Neural cell (in vitro differentiated cells): ENCODE data around the gene VPS8. TPM values are rescaled to one million over a fixed set of nuclear protein-coding genes. Genes with fewer than 3 reads are reported as not detected.

Experiments
- H2AFZ ChIP-seq: fragments of 200-600, 300-800 bp; sonication (generic), shearing (Covaris generic); 2 replicates; pipeline ENCODE4 v1.6.0; 2014; ENCODE audit warnings: low read depth, mild to moderate bottlenecking, antibody characterized with exemption, low read length, moderate library complexity
- H3F3A ChIP-seq: fragments of 200-600 bp; shearing (Covaris generic); 2 replicates; pipeline ENCODE4 v1.6.1; 2016; ENCODE audit warnings: mild to moderate bottlenecking, moderate library complexity, mixed read lengths, antibody characterized with exemption, low read length; ENCODE audit not compliant: insufficient read depth, poor library complexity, severe bottlenecking
- H3K27ac ChIP-seq: fragments of 200-600, 300-800 bp; sonication (generic), shearing (Covaris generic); 2 replicates; pipeline ENCODE4 v1.5.1; 2014; ENCODE audit warnings: mild to moderate bottlenecking, low read length, moderate library complexity
- H3K27me3 ChIP-seq: fragments of 300-800, 200-600 bp; sonication (generic), shearing (Covaris generic); 2 replicates; pipeline ENCODE4 v1.6.0; 2014; ENCODE audit warnings: mild to moderate bottlenecking, low read depth, low read length, moderate library complexity; ENCODE audit not compliant: insufficient read depth
- H3K36me3 ChIP-seq: fragments of 300-800, 200-600 bp; sonication (generic), shearing (Covaris generic); 2 replicates; pipeline ENCODE4 v1.5.1; 2014; ENCODE audit warnings: mild to moderate bottlenecking, antibody characterized with exemption, low read length, moderate library complexity; ENCODE audit not compliant: insufficient read depth
- H3K4me2 ChIP-seq: fragments of 300-800, 200-600 bp; sonication (generic), shearing (Covaris generic); 2 replicates; pipeline ENCODE4 v1.6.0; 2014; ENCODE audit warnings: mild to moderate bottlenecking, low read length
- H3K4me3 ChIP-seq: fragments of 300-800, 200-600 bp; sonication (generic), shearing (Covaris generic); 2 replicates; pipeline ENCODE4 v1.5.1; 2014; ENCODE audit warnings: mild to moderate bottlenecking, low read length, moderate library complexity
- H3K79me2 ChIP-seq: fragments of 200-600 bp; shearing (Covaris generic); replicated peaks from 2 replicates; pipeline ENCODE4 v1.6.0; 2014; ENCODE audit warnings: mild to moderate bottlenecking, low read length, moderate library complexity; ENCODE audit not compliant: insufficient read depth
- H3K9ac ChIP-seq: fragments of 300-800, 200-600 bp; sonication (generic), shearing (Covaris generic); 2 replicates; pipeline ENCODE4 v1.6.1; 2016; ENCODE audit warnings: mild to moderate bottlenecking, low read length, mixed read lengths
- H3K9me2 ChIP-seq: fragments of 200-600 bp; shearing (Covaris generic); 2 replicates; pipeline ENCODE4 v1.6.1; 2016; ENCODE audit warnings: mild to moderate bottlenecking, low read length, mixed read lengths; ENCODE audit not compliant: insufficient read depth
- H3K9me3 ChIP-seq: fragments of 200-600, 300-800 bp; sonication (generic), shearing (Covaris generic); 2 replicates; pipeline ENCODE4 v1.6.1; 2016; ENCODE audit warnings: mild to moderate bottlenecking, mixed run types, low read length, moderate library complexity, mixed read lengths
- H4K20me1 ChIP-seq: fragments of 200-600 bp; shearing (Covaris generic); 2 replicates; pipeline ENCODE4 v1.6.1; 2016; ENCODE audit warnings: mild to moderate bottlenecking, mixed run types; ENCODE audit not compliant: insufficient read depth
- CTCF ChIP-seq: fragments of 450-650 bp; IDR thresholded peaks from 2 replicates; pipeline ENCODE4 v1.5.1; 2014; ENCODE audit warnings: antibody characterized with exemption, mild to moderate bottlenecking, moderate library complexity; ENCODE audit not compliant: poor library complexity, severe bottlenecking
- EP300 ChIP-seq: fragments of 450-650 bp; conservative IDR thresholded peaks from 2 replicates; pipeline ENCODE4 v1.6.1; 2014; ENCODE audit warnings: antibody characterized with exemption, mild to moderate bottlenecking, moderate library complexity; ENCODE audit not compliant: poor library complexity, severe bottlenecking
- EZH2 ChIP-seq: fragments of 200-600, 300-800 bp; shearing (Covaris generic), sonication (generic); IDR thresholded peaks from 2 replicates; pipeline ENCODE4 v1.6.1; 2014; ENCODE audit warnings: antibody characterized with exemption, low read length, borderline replicate concordance, mild to moderate bottlenecking; ENCODE audit not compliant: insufficient read depth, poor library complexity, severe bottlenecking
- MXI1 ChIP-seq: fragments of 450-650 bp; conservative IDR thresholded peaks from 2 replicates; pipeline ENCODE4 v1.6.1; 2014; ENCODE audit warnings: antibody characterized with exemption, mild to moderate bottlenecking; ENCODE audit not compliant: poor library complexity, severe bottlenecking
- POLR2AphosphoS5 ChIP-seq: IDR thresholded peaks from 2 replicates; pipeline ENCODE4 v1.6.1; 2012
- RAD21 ChIP-seq: fragments of 450-650 bp; conservative IDR thresholded peaks from 2 replicates; pipeline ENCODE4 v1.6.1; 2014; ENCODE audit warnings: antibody characterized with exemption, mild to moderate bottlenecking, moderate library complexity
- REST ChIP-seq: IDR thresholded peaks from 2 replicates; pipeline ENCODE4 v1.6.1; 2012; ENCODE audit warnings: borderline replicate concordance
- SMC3 ChIP-seq: fragments of 450-650 bp; conservative IDR thresholded peaks from 2 replicates; pipeline ENCODE4 v1.6.1; 2014; ENCODE audit warnings: antibody characterized with exemption, mild to moderate bottlenecking, moderate library complexity; ENCODE audit not compliant: poor library complexity
- TAF1 ChIP-seq: IDR thresholded peaks from 2 replicates; pipeline ENCODE4 v1.6.1; 2012; ENCODE audit warnings: low read depth
- polyA plus RNA-seq: library from polyadenylated mRNA; depleted of rRNA; stranded (reverse); fragments of >200 nt; gene quantifications from 2 replicates; pipeline ENCODE4 v1.2.3, GENCODE V29; 2014

VPS8 gene
- polyA plus RNA-seq, 1 donor from 2014 or later = 146 TPM

- Histone ChIP-seq H3F3A (no peaks in the 10 kb centered on the region), H3K4me3 (no peak overlapping the region)
Observed at GRCh38 chr3:184941408-184941807, 129.4 kb downstream of the VPS8 start.

GRCh38 chr3:184942735-184943134 is 130.8 kb downstream of the VPS8 start:
- H3F3A ChIP-seq = no peaks in the 10 kb centered on the region
- H3K4me3 ChIP-seq = no peak overlapping the region
- no peak overlapping the region for H3K9ac ChIP-seq
- no peaks in the 10 kb centered on the region for H3K9me2 ChIP-seq
- H2AFZ ChIP-seq = no peak overlapping the region
- peaks cover 3% of the 10 kb centered on the region for H3K36me3 ChIP-seq
- H3K4me2 ChIP-seq = no peak overlapping the region
- H3K9me3 ChIP-seq = no peaks in the 10 kb centered on the region
- H3K79me2 ChIP-seq = no peaks in the 10 kb centered on the region
- no peaks in the 10 kb centered on the region for H4K20me1 ChIP-seq
- no peaks in the 10 kb centered on the region for H3K27me3 ChIP-seq
- H3K27ac ChIP-seq = no peak overlapping the region
- TF ChIP-seq EP300 = no peak
- TF ChIP-seq RAD21 = no peak
- no peak for TF ChIP-seq TAF1
- no peak for TF ChIP-seq MXI1
- TF ChIP-seq SMC3 = no peak
- TF ChIP-seq EZH2 = no peak
- no peak for TF ChIP-seq POLR2AphosphoS5
- TF ChIP-seq CTCF = no peak

More at GRCh38 chr3:184941408-184941807, 129.4 kb downstream of the VPS8 start:
- H3K79me2 ChIP-seq = no peaks in the 10 kb centered on the region
- H3K4me2 ChIP-seq = no peak overlapping the region
- H2AFZ ChIP-seq = no peak overlapping the region
- TF ChIP-seq MXI1 (no peak), CTCF (no peak), EZH2 (no peak), TAF1 (no peak), SMC3 (no peak), POLR2AphosphoS5 (no peak), RAD21 (no peak), EP300 (no peak), REST (no peak)
- H3K27ac ChIP-seq = no peak overlapping the region
- H3K36me3 ChIP-seq = peaks cover 6% of the 10 kb centered on the region
- H3K9me3 ChIP-seq = no peaks in the 10 kb centered on the region
- no peaks in the 10 kb centered on the region for H4K20me1 ChIP-seq
- H3K9ac ChIP-seq = no peak overlapping the region
- H3K27me3 ChIP-seq = no peaks in the 10 kb centered on the region
- H3K9me2 ChIP-seq = no peaks in the 10 kb centered on the region
